GM18519 (cell line): ENCODE data around the gene C9orf50.
A peak's percentile ranks its signal among the peaks of the same experiment; 100 is the strongest.
"Not testable (repeated sequence)": the region's sequence is repeated elsewhere in the genome, so short reads cannot be mapped to it uniquely, and the experiment has no call there.

Source experiments
- ATAC-seq: cut with Tn5 transposase; IDR thresholded peaks from one replicate; pipeline ENCODE4 v1.9.1; 2021; ENCODE audit warnings: mild to moderate bottlenecking, moderate library complexity; ENCODE audit not compliant: unreplicated experiment, low FRiP score

Gene C9orf50

GRCh38 chr9:129648764-129649115 lies 27.8 kb upstream of the C9orf50 start:
- no peak for ATAC-seq

GRCh38 chr9:129648092-129648763 lies 27.3 kb upstream of the C9orf50 start:
- no peak for ATAC-seq

GRCh38 chr9:129647635-129648034 lies 26.7 kb upstream of the C9orf50 start:
- no peak for ATAC-seq

GRCh38 chr9:129646654-129647053 lies 25.8 kb upstream of the C9orf50 start:
- no peak for ATAC-seq

GRCh38 chr9:129646252-129646651 lies 25.4 kb upstream of the C9orf50 start:
- ATAC-seq, result no peak

GRCh38 chr9:129644902-129645301 lies 24.0 kb upstream of the C9orf50 start:
- ATAC-seq, result no peak

GRCh38 chr9:129644365-129644764 lies 23.5 kb upstream of the C9orf50 start:
- no peak for ATAC-seq

GRCh38 chr9:129643706-129644105 lies 22.8 kb upstream of the C9orf50 start:
- ATAC-seq, result no peak

- ATAC-seq, result peak; percentile 86
Observed at GRCh38 chr9:129641750-129642585, 21.1 kb upstream of the C9orf50 start, which contains the start of gene ASB6. TSS of gene ASB6 (minus strand) at chr9:129642151. CDS start at chr9:129641999, 152 bp downstream.

- no peak for ATAC-seq
Observed at GRCh38 chr9:129640871-129641749, 20.2 kb upstream of the C9orf50 start.

- no peak for ATAC-seq
Observed at GRCh38 chr9:129640086-129640870, 19.4 kb upstream of the C9orf50 start.

GRCh38 chr9:129639756-129640085 lies 18.8 kb upstream of the C9orf50 start:
- ATAC-seq, result no peak

GRCh38 chr9:129639034-129639630 lies 18.2 kb upstream of the C9orf50 start:
- no peak for ATAC-seq

GRCh38 chr9:129637673-129638439 lies 17.0 kb upstream of the C9orf50 start:
- no peak for ATAC-seq

- ATAC-seq, result no peak
Observed at GRCh38 chr9:129637102-129637501, 16.2 kb upstream of the C9orf50 start.

GRCh38 chr9:129636343-129636742 lies 15.4 kb upstream of the C9orf50 start:
- not testable (repeated sequence) for ATAC-seq

- ATAC-seq, result no peak
Observed at GRCh38 chr9:129635099-129636065, 14.5 kb upstream of the C9orf50 start.

GRCh38 chr9:129633848-129634247 lies 12.9 kb upstream of the C9orf50 start:
- no peak for ATAC-seq
